ENCODE measurements around the gene DDIT4.
A peak's percentile ranks its signal among the peaks of the same experiment; 100 is the strongest.

DNA sequence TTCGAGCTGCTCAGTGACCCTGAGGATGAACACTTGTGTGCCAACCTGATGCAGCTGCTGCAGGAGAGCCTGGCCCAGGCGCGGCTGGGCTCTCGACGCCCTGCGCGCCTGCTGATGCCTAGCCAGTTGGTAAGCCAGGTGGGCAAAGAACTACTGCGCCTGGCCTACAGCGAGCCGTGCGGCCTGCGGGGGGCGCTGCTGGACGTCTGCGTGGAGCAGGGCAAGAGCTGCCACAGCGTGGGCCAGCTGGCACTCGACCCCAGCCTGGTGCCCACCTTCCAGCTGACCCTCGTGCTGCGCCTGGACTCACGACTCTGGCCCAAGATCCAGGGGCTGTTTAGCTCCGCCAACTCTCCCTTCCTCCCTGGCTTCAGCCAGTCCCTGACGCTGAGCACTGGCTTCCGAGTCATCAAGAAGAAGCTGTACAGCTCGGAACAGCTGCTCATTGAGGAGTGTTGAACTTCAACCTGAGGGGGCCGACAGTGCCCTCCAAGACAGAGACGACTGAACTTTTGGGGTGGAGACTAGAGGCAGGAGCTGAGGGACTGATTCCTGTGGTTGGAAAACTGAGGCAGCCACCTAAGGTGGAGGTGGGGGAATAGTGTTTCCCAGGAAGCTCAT lies 1.1 kb downstream of the DDIT4 start:
- TF ChIP-seq, protein P1, sequence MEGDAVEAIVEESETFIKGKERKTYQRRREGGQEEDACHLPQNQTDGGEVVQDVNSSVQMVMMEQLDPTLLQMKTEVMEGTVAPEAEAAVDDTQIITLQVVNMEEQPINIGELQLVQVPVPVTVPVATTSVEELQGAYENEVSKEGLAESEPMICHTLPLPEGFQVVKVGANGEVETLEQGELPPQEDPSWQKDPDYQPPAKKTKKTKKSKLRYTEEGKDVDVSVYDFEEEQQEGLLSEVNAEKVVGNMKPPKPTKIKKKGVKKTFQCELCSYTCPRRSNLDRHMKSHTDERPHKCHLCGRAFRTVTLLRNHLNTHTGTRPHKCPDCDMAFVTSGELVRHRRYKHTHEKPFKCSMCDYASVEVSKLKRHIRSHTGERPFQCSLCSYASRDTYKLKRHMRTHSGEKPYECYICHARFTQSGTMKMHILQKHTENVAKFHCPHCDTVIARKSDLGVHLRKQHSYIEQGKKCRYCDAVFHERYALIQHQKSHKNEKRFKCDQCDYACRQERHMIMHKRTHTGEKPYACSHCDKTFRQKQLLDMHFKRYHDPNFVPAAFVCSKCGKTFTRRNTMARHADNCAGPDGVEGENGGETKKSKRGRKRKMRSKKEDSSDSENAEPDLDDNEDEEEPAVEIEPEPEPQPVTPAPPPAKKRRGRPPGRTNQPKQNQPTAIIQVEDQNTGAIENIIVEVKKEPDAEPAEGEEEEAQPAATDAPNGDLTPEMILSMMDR (IDR thresholded peaks at IDR 0.05; ENCODE audit: insufficient read depth, low read length) = peak; percentile 43
- TF ChIP-seq SPI1 (IDR thresholded peaks at IDR 0.05; ENCODE audit: borderline replicate concordance, low read depth) = no peak

All from HL-60 (cell line).